Activated CD8-positive, alpha-beta memory T cell treated with anti-CD3 and anti-CD28 coated beads for 4 hours (primary cell): ENCODE measurements around the gene L3MBTL4.

ENCODE experiments used
- DNase-seq, 2 donors: peaks; one replicate each; pipeline ENCODE4 v3.0.0-alpha.2; 2020; ENCODE audit warnings: low read depth in 2 of 2

L3MBTL4 gene

GRCh38 chr18:6255116-6255705, 159.5 kb downstream of the L3MBTL4 start:
- DNase-seq = no peak

- DNase-seq = no peak
These were observed 160.3 kb downstream of the L3MBTL4 start for GRCh38 chr18:6254456-6254855.

- no peak for DNase-seq
These were observed 163.6 kb downstream of the L3MBTL4 start for GRCh38 chr18:6251084-6251483.

GRCh38 chr18:6249788-6250187, 164.9 kb downstream of the L3MBTL4 start:
- no peak for DNase-seq

GRCh38 chr18:6249170-6249569, 165.5 kb downstream of the L3MBTL4 start:
- no peak for DNase-seq

GRCh38 chr18:6248017-6248416, 166.7 kb downstream of the L3MBTL4 start:
- no peak for DNase-seq

- DNase-seq = no peak
These were observed 172.7 kb downstream of the L3MBTL4 start for GRCh38 chr18:6242004-6242403.

- no peak for DNase-seq
These were observed 175.0 kb downstream of the L3MBTL4 start for GRCh38 chr18:6239716-6240115.

- no peak for DNase-seq
These were observed 178.5 kb downstream of the L3MBTL4 start for GRCh38 chr18:6236258-6236657.

GRCh38 chr18:6222271-6222670, 192.4 kb downstream of the L3MBTL4 start:
- DNase-seq = no peak

- no peak for DNase-seq
These were observed 193.1 kb downstream of the L3MBTL4 start for GRCh38 chr18:6221602-6222014.

GRCh38 chr18:6220129-6220528, 194.6 kb downstream of the L3MBTL4 start:
- no peak for DNase-seq

GRCh38 chr18:6219116-6219717, 195.5 kb downstream of the L3MBTL4 start:
- no peak for DNase-seq

- no peak for DNase-seq
These were observed 198.8 kb downstream of the L3MBTL4 start for GRCh38 chr18:6215888-6216287.

- no peak for DNase-seq
These were observed 203.6 kb downstream of the L3MBTL4 start for GRCh38 chr18:6211174-6211504.

GRCh38 chr18:6210349-6211173, 204.2 kb downstream of the L3MBTL4 start:
- DNase-seq = no peak

- DNase-seq = no peak
These were observed 206.8 kb downstream of the L3MBTL4 start for GRCh38 chr18:6207941-6208340.

- no peak for DNase-seq
These were observed 207.6 kb downstream of the L3MBTL4 start for GRCh38 chr18:6207116-6207515.

GRCh38 chr18:6205706-6206105, 209.0 kb downstream of the L3MBTL4 start:
- no peak for DNase-seq

- DNase-seq = no peak
These were observed 210.2 kb downstream of the L3MBTL4 start for GRCh38 chr18:6204476-6204875.

- no peak for DNase-seq
These were observed 210.9 kb downstream of the L3MBTL4 start for GRCh38 chr18:6203791-6204190.

- DNase-seq = no peak
These were observed 211.8 kb downstream of the L3MBTL4 start for GRCh38 chr18:6202861-6203260.

GRCh38 chr18:6200204-6200774, 214.4 kb downstream of the L3MBTL4 start:
- DNase-seq = no peak
